ENCODE results near the gene GRAP2.

GRAP2 gene

GRCh38 chr22:39900306-39901227 lies at the start of gene GRAP2:
TSS of gene GRAP2 (plus strand) at chr22:39901084. CDS start at chr22:39947107, 46,023 bp downstream.
- no peak for TF ChIP-seq TAF1 (IDR thresholded peaks at IDR 0.05; ENCODE audit: low read depth)
- no peak for TF ChIP-seq EGR1 (IDR thresholded peaks at IDR 0.05)
- TF ChIP-seq FOXM1 (IDR thresholded peaks at IDR 0.05; ENCODE audit: borderline replicate concordance, low read depth): no peak
- no peak for TF ChIP-seq YY1 (IDR thresholded peaks at IDR 0.05; ENCODE audit: low read depth)
- TF ChIP-seq TCF12 (IDR thresholded peaks at IDR 0.05; ENCODE audit: low read depth): no peak
- TF ChIP-seq RAD21 (IDR thresholded peaks at IDR 0.05; ENCODE audit: low read depth): no peak

DNA sequence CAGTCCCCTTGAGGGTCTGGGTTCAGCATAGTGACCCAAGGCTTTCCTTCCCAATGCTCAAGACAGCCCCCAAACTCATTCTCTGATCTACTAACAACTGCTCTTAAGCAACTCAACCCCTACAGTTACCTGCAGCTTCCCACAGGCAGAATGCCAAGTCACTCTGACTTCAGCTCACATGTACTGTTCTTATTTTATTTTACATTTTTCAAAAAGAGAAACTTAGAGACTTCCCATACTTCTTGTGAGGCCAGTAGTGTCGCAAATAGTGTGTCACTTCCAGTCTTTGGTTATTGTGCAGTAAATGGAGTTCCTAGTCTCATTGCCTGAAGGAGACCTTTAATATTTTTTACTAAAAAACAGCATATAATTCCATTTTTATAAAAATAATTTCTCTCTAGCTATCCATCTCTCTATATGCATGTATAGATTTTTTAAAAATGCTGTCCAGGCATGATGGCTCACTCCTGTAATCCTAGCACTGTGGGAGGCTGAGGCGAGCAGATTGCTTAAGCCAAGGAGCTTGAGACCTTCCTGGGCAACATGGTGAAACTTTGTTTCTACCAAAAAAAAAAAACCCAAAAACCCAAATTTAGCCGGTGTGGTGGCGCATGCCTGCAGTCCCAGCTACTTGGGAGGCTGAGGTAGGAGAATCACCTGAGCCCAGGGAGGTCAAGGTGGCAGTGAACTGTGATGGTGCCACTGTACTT lies 49.1 kb upstream of the GRAP2 start:
- TF ChIP-seq EGR1 (IDR thresholded peaks at IDR 0.05) (no peak), TEAD4 (IDR thresholded peaks at IDR 0.05) (no peak), USF1 (IDR thresholded peaks at IDR 0.05) (no peak), CEBPB (IDR thresholded peaks at IDR 0.05) (no peak), YY1 (IDR thresholded peaks at IDR 0.05; ENCODE audit: low read depth) (no peak), ZBTB7A (IDR thresholded peaks at IDR 0.05; ENCODE audit: low read depth) (no peak)

GRCh38 chr22:39852799-39853198 lies 48.1 kb upstream of the GRAP2 start:
- TF ChIP-seq USF1 (IDR thresholded peaks at IDR 0.05): no peak
- no peak for TF ChIP-seq CEBPB (IDR thresholded peaks at IDR 0.05)
- no peak for TF ChIP-seq YY1 (IDR thresholded peaks at IDR 0.05; ENCODE audit: low read depth)
- no peak for TF ChIP-seq TEAD4 (IDR thresholded peaks at IDR 0.05)
- no peak for TF ChIP-seq EGR1 (IDR thresholded peaks at IDR 0.05)
- TF ChIP-seq TAF1 (IDR thresholded peaks at IDR 0.05; ENCODE audit: low read depth): no peak
- no peak for TF ChIP-seq TCF12 (IDR thresholded peaks at IDR 0.05; ENCODE audit: low read depth)
- no peak for TF ChIP-seq MAX (IDR thresholded peaks at IDR 0.05)
- no peak for TF ChIP-seq FOXM1 (IDR thresholded peaks at IDR 0.05; ENCODE audit: borderline replicate concordance, low read depth)
- TF ChIP-seq EP300 (IDR thresholded peaks at IDR 0.05; ENCODE audit: borderline replicate concordance): no peak
- no peak for TF ChIP-seq CREB1 (IDR thresholded peaks at IDR 0.05; ENCODE audit: low read depth)

DNA sequence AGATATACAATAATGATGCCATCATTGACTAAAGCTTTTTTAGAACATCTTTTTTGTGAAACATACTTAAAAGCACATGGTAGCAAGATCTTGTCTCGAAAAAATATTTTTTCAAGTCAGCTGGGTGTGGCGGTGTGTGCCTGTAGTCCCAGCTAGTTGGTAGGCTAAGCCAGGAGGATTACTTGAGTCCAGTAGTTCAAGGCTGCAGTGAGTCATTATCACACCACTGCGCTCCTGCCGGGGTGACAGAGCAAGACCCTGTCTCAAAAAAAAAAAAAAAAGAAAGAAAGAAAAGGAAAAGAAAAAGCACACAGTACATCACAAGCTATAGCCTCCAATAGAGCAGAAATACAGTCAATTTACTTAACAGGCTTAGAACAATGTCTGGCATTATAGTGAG lies 44.3 kb upstream of the GRAP2 start:
- TF ChIP-seq NFIC (IDR thresholded peaks at IDR 0.05) (no peak), TCF12 (IDR thresholded peaks at IDR 0.05; ENCODE audit: low read depth) (no peak), TEAD4 (IDR thresholded peaks at IDR 0.05) (no peak), FOXM1 (IDR thresholded peaks at IDR 0.05; ENCODE audit: borderline replicate concordance, low read depth) (no peak), EGR1 (IDR thresholded peaks at IDR 0.05) (no peak), CREB1 (IDR thresholded peaks at IDR 0.05; ENCODE audit: low read depth) (no peak), USF1 (IDR thresholded peaks at IDR 0.05) (no peak), ZBTB7A (IDR thresholded peaks at IDR 0.05; ENCODE audit: low read depth) (no peak), MAX (IDR thresholded peaks at IDR 0.05) (no peak), TAF1 (IDR thresholded peaks at IDR 0.05; ENCODE audit: low read depth) (no peak), CEBPB (IDR thresholded peaks at IDR 0.05) (no peak), RAD21 (IDR thresholded peaks at IDR 0.05; ENCODE audit: low read depth) (no peak), YY1 (IDR thresholded peaks at IDR 0.05; ENCODE audit: low read depth) (no peak)
- TF ChIP-seq, protein P1, sequence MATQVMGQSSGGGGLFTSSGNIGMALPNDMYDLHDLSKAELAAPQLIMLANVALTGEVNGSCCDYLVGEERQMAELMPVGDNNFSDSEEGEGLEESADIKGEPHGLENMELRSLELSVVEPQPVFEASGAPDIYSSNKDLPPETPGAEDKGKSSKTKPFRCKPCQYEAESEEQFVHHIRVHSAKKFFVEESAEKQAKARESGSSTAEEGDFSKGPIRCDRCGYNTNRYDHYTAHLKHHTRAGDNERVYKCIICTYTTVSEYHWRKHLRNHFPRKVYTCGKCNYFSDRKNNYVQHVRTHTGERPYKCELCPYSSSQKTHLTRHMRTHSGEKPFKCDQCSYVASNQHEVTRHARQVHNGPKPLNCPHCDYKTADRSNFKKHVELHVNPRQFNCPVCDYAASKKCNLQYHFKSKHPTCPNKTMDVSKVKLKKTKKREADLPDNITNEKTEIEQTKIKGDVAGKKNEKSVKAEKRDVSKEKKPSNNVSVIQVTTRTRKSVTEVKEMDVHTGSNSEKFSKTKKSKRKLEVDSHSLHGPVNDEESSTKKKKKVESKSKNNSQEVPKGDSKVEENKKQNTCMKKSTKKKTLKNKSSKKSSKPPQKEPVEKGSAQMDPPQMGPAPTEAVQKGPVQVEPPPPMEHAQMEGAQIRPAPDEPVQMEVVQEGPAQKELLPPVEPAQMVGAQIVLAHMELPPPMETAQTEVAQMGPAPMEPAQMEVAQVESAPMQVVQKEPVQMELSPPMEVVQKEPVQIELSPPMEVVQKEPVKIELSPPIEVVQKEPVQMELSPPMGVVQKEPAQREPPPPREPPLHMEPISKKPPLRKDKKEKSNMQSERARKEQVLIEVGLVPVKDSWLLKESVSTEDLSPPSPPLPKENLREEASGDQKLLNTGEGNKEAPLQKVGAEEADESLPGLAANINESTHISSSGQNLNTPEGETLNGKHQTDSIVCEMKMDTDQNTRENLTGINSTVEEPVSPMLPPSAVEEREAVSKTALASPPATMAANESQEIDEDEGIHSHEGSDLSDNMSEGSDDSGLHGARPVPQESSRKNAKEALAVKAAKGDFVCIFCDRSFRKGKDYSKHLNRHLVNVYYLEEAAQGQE (IDR thresholded peaks at IDR 0.05; ENCODE audit: low read depth): no peak

DNA sequence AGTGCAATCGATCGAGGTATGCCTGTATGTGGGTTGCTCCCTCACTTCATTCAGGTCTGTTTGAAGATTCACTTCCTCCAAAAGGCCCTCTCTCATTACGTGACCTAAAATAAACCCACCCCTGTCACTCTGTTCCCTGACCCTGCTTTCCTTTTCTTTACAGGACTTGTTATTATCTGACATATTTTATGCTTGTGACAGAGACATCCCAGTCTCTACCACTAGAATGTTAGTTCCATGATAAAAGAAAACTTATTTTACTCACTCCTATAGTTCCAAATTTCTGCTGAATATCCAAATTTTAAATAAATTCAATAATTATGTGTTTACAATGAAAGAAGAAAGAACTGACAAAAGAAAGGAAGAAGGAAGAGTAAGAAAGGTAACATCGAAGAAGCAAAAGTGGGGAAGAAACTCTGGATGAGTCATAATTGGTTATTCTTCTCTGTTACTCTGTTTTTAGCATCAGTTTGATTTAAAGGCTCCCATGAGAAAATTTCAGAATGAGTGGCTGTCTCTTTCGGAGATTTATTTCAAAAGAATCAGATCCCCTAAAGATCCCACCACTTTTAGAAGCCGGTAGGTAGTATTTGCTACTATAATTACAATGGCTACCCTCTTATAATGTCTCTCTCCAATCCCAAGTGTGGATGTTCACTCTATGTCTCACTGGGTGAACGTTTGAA lies 40.8 kb upstream of the GRAP2 start:
- no peak for TF ChIP-seq CEBPB (IDR thresholded peaks at IDR 0.05)
- no peak for TF ChIP-seq USF1 (IDR thresholded peaks at IDR 0.05)
- no peak for TF ChIP-seq CREB1 (IDR thresholded peaks at IDR 0.05; ENCODE audit: low read depth)
- TF ChIP-seq YY1 (IDR thresholded peaks at IDR 0.05; ENCODE audit: low read depth): no peak
- no peak for TF ChIP-seq TCF12 (IDR thresholded peaks at IDR 0.05; ENCODE audit: low read depth)
- TF ChIP-seq, protein P1 (IDR thresholded peaks at IDR 0.05; ENCODE audit: low read depth): no peak
- TF ChIP-seq TAF1 (IDR thresholded peaks at IDR 0.05; ENCODE audit: low read depth): no peak
- TF ChIP-seq TEAD4 (IDR thresholded peaks at IDR 0.05): no peak
- TF ChIP-seq EP300 (IDR thresholded peaks at IDR 0.05; ENCODE audit: borderline replicate concordance): no peak
- no peak for TF ChIP-seq MAX (IDR thresholded peaks at IDR 0.05)
- TF ChIP-seq FOXM1 (IDR thresholded peaks at IDR 0.05; ENCODE audit: borderline replicate concordance, low read depth): no peak
- no peak for TF ChIP-seq EGR1 (IDR thresholded peaks at IDR 0.05)
- TF ChIP-seq ZBTB7A (IDR thresholded peaks at IDR 0.05; ENCODE audit: low read depth): no peak
- TF ChIP-seq NFIC (IDR thresholded peaks at IDR 0.05): no peak
- no peak for TF ChIP-seq RAD21 (IDR thresholded peaks at IDR 0.05; ENCODE audit: low read depth)
